Measurements from ENCODE around the gene KCNIP3. TPM values are rescaled to one million over a fixed set of nuclear protein-coding genes. Genes with fewer than 3 reads are reported as not detected.

Gene KCNIP3
- total and polyA plus RNA-seq, 4 donors = 1.8 to 2.7 (median 2.1) TPM

DNA sequence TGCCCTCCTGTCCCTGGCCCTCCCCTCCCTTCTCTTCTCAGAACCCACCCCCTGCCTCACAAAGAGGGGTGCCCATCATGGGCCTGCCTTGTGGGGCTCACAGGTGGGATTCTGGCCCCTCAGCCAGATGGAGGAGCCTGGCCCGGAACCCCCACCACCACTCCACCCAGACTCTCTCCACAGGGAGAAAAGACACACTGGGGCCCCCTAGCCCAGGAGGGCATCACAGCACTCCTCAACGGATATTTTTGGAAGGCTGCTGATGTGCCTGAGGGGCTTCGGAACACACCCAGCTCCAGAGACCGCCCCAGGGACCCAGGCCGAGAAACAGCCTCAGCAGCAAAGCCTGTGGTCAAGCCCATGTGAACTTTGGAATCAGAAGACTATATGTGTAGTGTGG lies 9.9 kb downstream of the KCNIP3 start:
- Histone ChIP-seq H3K9ac (ENCODE audit: insufficient read depth in 1 of 2, low read length in 2 of 2) (no peak overlapping the region), H3K4me3 (no peak overlapping the region), H3K27ac (ENCODE audit: low read depth in 1 of 2, low read length in 1 of 2) (no peak overlapping the region), H3K4me1 (ENCODE audit: control insufficient read depth in 5 of 5, insufficient read depth in 5 of 5, low read length in 5 of 5) (peaks cover 0 to 4% (median 0%) of the 10 kb centered on the region in 5 donors), H3K27me3 (ENCODE audit: control insufficient read depth in 3 of 3, insufficient read depth in 3 of 3, low read length in 2 of 3) (no peaks in the 10 kb centered on the region), H3K9me3 (ENCODE audit: control insufficient read depth in 4 of 4, insufficient read depth in 3 of 4, low read length in 3 of 4) (no peaks in the 10 kb centered on the region), H3K36me3 (ENCODE audit: control insufficient read depth in 4 of 4, insufficient read depth in 4 of 4, low read length in 4 of 4) (no peaks in the 10 kb centered on the region)
- DNase-seq (no peak), ATAC-seq (ENCODE audit: insufficient read depth, low FRiP score) (no peak)
- 86 to 90% methylated on average over 5 of the region's 5 CpGs for WGBS, 2 donors
- TF ChIP-seq, protein P1, sequence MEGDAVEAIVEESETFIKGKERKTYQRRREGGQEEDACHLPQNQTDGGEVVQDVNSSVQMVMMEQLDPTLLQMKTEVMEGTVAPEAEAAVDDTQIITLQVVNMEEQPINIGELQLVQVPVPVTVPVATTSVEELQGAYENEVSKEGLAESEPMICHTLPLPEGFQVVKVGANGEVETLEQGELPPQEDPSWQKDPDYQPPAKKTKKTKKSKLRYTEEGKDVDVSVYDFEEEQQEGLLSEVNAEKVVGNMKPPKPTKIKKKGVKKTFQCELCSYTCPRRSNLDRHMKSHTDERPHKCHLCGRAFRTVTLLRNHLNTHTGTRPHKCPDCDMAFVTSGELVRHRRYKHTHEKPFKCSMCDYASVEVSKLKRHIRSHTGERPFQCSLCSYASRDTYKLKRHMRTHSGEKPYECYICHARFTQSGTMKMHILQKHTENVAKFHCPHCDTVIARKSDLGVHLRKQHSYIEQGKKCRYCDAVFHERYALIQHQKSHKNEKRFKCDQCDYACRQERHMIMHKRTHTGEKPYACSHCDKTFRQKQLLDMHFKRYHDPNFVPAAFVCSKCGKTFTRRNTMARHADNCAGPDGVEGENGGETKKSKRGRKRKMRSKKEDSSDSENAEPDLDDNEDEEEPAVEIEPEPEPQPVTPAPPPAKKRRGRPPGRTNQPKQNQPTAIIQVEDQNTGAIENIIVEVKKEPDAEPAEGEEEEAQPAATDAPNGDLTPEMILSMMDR (IDR thresholded peaks at IDR 0.05; ENCODE audit: control extremely low read depth, extremely low read depth) = no peak

DNA sequence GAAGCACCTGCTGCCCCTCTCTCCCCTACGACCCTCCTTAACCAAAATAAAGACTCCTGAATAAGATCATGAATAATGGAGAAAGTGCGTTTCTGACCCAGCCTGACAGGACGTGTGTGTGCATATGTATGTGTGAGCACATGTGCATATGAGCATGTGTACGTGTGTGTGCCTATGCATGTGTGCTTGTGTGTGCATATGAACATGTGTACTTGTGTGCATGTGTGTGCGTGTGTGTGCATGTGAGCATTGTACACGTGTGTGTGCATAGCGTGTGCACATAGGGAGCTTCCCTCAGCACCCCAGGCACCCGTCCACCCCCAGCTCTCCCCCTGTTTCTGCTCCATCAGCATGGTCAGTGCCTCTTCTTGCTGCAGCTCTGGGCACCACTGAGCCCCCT lies 10.7 kb downstream of the KCNIP3 start:
- ATAC-seq (ENCODE audit: insufficient read depth, low FRiP score) = no peak

DNA sequence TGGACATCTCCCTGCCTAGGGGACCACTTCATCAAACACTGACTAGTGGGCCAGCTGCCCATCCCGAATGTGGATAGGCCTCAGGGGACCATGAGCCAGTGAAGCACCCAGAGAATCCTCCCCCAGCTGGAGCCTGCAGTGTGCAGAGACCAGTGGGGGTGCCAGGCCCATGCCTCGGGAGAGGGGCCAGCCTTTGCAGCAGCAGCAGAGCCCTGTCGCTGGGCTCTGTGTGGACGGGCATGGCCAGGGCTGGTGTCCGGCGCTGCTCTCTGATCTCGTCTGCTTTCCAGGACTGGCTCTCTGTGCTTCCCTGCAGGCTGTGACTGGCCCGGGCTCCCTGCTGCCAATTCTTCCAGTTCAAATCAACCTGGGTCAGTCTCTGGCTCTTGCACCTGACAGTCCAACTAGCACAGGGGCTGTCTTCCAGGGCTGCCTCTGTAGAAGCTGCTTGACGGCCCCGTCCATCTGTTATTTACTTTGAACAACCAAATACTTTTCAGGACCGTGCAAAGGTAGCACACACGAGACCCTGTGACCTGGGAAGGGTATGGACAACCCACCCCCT lies 11.4 kb downstream of the KCNIP3 start:
- Histone ChIP-seq H3K9me3 (ENCODE audit: control insufficient read depth in 4 of 4, insufficient read depth in 3 of 4, low read length in 3 of 4) (no peaks in the 10 kb centered on the region), H3K4me3 (no peak overlapping the region), H3K27me3 (ENCODE audit: control insufficient read depth in 3 of 3, insufficient read depth in 3 of 3, low read length in 2 of 3) (no peaks in the 10 kb centered on the region), H3K36me3 (ENCODE audit: control insufficient read depth in 4 of 4, insufficient read depth in 4 of 4, low read length in 4 of 4) (no peaks in the 10 kb centered on the region), H3K4me1 (ENCODE audit: control insufficient read depth in 5 of 5, insufficient read depth in 5 of 5, low read length in 5 of 5) (peaks cover 0 to 4% (median 0%) of the 10 kb centered on the region in 5 donors), H3K27ac (ENCODE audit: low read depth in 1 of 2, low read length in 1 of 2) (no peak overlapping the region), H3K9ac (ENCODE audit: insufficient read depth in 1 of 2, low read length in 2 of 2) (no peak overlapping the region)
- TF ChIP-seq, protein P1 (IDR thresholded peaks at IDR 0.05; ENCODE audit: control extremely low read depth, extremely low read depth) = no peak
- no peak for DNase-seq
- WGBS, 2 donors = 83 to 87% methylated on average over 12 of the region's 12 CpGs
- no peak for ATAC-seq (ENCODE audit: insufficient read depth, low FRiP score)

More for the DNA sequence above, 10.7 kb downstream of the KCNIP3 start:
- DNase-seq = no peak
- Histone ChIP-seq H3K4me1 (ENCODE audit: control insufficient read depth in 5 of 5, insufficient read depth in 5 of 5, low read length in 5 of 5) (peaks cover 0 to 4% (median 0%) of the 10 kb centered on the region in 5 donors), H3K27ac (ENCODE audit: low read depth in 1 of 2, low read length in 1 of 2) (no peak overlapping the region), H3K36me3 (ENCODE audit: control insufficient read depth in 4 of 4, insufficient read depth in 4 of 4, low read length in 4 of 4) (no peaks in the 10 kb centered on the region), H3K9ac (ENCODE audit: insufficient read depth in 1 of 2, low read length in 2 of 2) (no peak overlapping the region), H3K4me3 (no peak overlapping the region), H3K27me3 (ENCODE audit: control insufficient read depth in 3 of 3, insufficient read depth in 3 of 3, low read length in 2 of 3) (no peaks in the 10 kb centered on the region), H3K9me3 (ENCODE audit: control insufficient read depth in 4 of 4, insufficient read depth in 3 of 4, low read length in 3 of 4) (no peaks in the 10 kb centered on the region)
- 75 to 81% methylated on average over 8 of the region's 8 CpGs for WGBS, 2 donors
- TF ChIP-seq, protein P1 (IDR thresholded peaks at IDR 0.05; ENCODE audit: control extremely low read depth, extremely low read depth) = no peak

DNA sequence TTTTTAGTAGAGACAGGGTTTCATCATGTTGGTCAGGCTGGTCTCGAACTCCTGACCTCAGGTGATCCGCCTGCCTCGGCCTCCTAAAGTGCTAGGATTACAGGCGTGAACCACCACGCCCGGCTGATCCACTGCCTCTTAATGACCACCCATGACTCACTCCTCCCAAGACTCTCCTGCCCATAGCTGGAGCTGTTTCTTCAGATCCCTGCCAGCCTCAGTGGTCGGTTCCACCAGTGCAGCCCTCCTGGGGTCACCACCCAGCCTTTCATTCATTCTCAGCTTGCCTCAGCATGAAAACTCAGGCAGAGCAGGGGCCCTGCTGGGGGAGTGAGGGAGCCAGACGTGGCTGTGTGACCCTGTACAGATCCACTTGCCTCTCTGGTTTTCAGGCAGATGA lies 12.5 kb downstream of the KCNIP3 start:
- no peak overlapping the region for H3K9ac ChIP-seq (ENCODE audit: insufficient read depth in 1 of 2, low read length in 2 of 2)
- no peak for ATAC-seq (ENCODE audit: insufficient read depth, low FRiP score)
- TF ChIP-seq, protein P1 (IDR thresholded peaks at IDR 0.05; ENCODE audit: control extremely low read depth, extremely low read depth) = no peak
- DNase-seq = no peak
- H3K9me3 ChIP-seq (ENCODE audit: control insufficient read depth in 4 of 4, insufficient read depth in 3 of 4, low read length in 3 of 4) = no peaks in the 10 kb centered on the region
- H3K4me3 ChIP-seq = no peak overlapping the region
- H3K36me3 ChIP-seq (ENCODE audit: control insufficient read depth in 4 of 4, insufficient read depth in 4 of 4, low read length in 4 of 4) = no peaks in the 10 kb centered on the region
- H3K27ac ChIP-seq (ENCODE audit: low read depth in 1 of 2, low read length in 1 of 2) = no peak overlapping the region
- WGBS, 2 donors = 82 to 84% methylated on average over 8 of the region's 8 CpGs
- H3K27me3 ChIP-seq (ENCODE audit: control insufficient read depth in 3 of 3, insufficient read depth in 3 of 3, low read length in 2 of 3) = no peaks in the 10 kb centered on the region
- peaks cover 0 to 4% (median 0%) of the 10 kb centered on the region in 5 donors for H3K4me1 ChIP-seq (ENCODE audit: control insufficient read depth in 5 of 5, insufficient read depth in 5 of 5, low read length in 5 of 5)
